Activated T-helper 2 cell treated with anti-CD3 and anti-CD28 coated beads, Interferon-gamma antibody, Interleukin-2, Interleukin-4, amounts not matched to agents 10 μg/mL and 5 μg/mL and 100 μg/mL, durations not matched to agents 14 hours and 24 hours and 36 hours (primary cell): ENCODE data around the gene KIF5B. TPM values are rescaled to one million over a fixed set of nuclear protein-coding genes. Genes with fewer than 3 reads are reported as not detected.

Experiments
- DNase-seq: peaks from one replicate; pipeline ENCODE4 v3.0.0; 2021; ENCODE audit warnings: low spot score
- H3K27ac Mint-ChIP-seq: one replicate; pipeline ENCODE4 v1.8.0; 2021; ENCODE audit warnings: mixed read lengths
- H3K27me3 Mint-ChIP-seq: one replicate; pipeline ENCODE4 v1.8.0; 2021; ENCODE audit warnings: low read depth, mixed read lengths
- H3K36me3 Mint-ChIP-seq: one replicate; pipeline ENCODE4 v1.8.0; 2021; ENCODE audit warnings: low read depth, mixed read lengths
- H3K4me1 Mint-ChIP-seq: one replicate; pipeline ENCODE4 v1.8.0; 2021; ENCODE audit warnings: low read depth, mixed read lengths
- H3K4me3 Mint-ChIP-seq: one replicate; pipeline ENCODE4 v1.8.0; 2021; ENCODE audit warnings: low read depth, mild to moderate bottlenecking, moderate library complexity, mixed read lengths
- H3K9me3 Mint-ChIP-seq: one replicate; pipeline ENCODE4 v1.8.0; 2021; ENCODE audit warnings: mixed read lengths
- intact Hi-C: fragments of 100-400 bp; cut with micrococcal nuclease; formaldehyde crosslinking; loops from one replicate; pipeline ENCODE4 v1.15.1; 2023
- total RNA-seq: library from RNA; stranded (reverse); gene quantifications from 2 replicates; pipeline ENCODE4 v1.2.3, GENCODE V29; 2022

The KIF5B gene
- total RNA-seq, 1 donor from 2014 or later = 76.6 TPM

- Mint-ChIP-seq H3K4me3 (no peak overlapping the region), H3K4me1 (peaks cover 18% of the 10 kb centered on the region), H3K27ac (no peak overlapping the region), H3K27me3 (peaks cover 3% of the 10 kb centered on the region), H3K9me3 (no peaks in the 10 kb centered on the region), H3K36me3 (no peaks in the 10 kb centered on the region)
- intact Hi-C loops = no loop called here
- no peak for DNase-seq
Observed at GRCh38 chr10:31962826-31963588, 93.2 kb downstream of the KIF5B start.

- DNase-seq = no peak
- no peaks in the 10 kb centered on the region for H3K9me3 Mint-ChIP-seq
- H3K4me3 Mint-ChIP-seq = no peak overlapping the region
- no peak overlapping the region for H3K27ac Mint-ChIP-seq
- H3K36me3 Mint-ChIP-seq = no peaks in the 10 kb centered on the region
- H3K4me1 Mint-ChIP-seq = peaks cover 18% of the 10 kb centered on the region
- intact Hi-C loops = no loop called here
- H3K27me3 Mint-ChIP-seq = peaks cover 3% of the 10 kb centered on the region
Observed at GRCh38 chr10:31961277-31962074, 94.7 kb downstream of the KIF5B start.

DNA sequence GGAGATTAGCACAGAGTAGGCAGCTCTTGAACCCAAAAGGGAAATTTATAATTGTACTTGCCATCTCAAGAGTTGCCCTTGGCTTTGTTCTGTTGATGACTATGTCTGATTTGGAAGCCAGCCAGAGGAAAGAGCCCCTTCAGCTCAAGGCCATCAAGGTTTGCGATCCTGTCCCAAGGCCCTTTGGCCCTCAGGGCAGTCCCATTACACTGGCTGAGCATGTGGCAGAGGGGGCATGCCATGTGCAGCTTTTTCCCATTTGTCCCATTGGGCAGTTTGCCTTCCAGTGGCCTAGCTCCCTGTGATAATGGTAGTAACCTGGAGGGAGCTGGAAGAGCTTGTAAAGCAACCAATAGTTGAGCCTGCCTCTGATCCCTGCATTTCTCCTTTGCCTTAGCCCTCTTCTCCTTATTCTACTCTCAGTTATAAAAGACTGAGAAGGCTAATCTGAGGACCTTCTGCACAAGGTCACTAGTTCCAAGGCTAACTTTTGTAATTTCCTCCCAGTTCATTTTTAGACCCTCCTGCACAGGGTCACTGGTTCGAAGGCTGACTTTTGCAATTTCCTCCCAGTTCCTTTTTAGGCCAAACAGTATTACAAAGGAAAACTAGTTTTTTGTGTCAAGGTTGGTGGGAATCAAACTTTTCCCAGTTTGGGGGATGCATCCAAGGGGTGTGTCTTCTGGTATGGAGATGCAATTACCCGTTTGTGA, 96.6 kb downstream of the KIF5B start:
- no peak for DNase-seq
- Mint-ChIP-seq H3K9me3 (peaks cover 1% of the 10 kb centered on the region), H3K36me3 (no peaks in the 10 kb centered on the region), H3K27ac (no peak overlapping the region), H3K4me1 (peaks cover 20% of the 10 kb centered on the region), H3K27me3 (peaks cover 3% of the 10 kb centered on the region), H3K4me3 (no peak overlapping the region)
- intact Hi-C loops = no loop called here

Other genes starting within 250 kb of the KIF5B start
- 2.7 and 3.5 TPM in 2 replicates for gene ARHGAP12, start 127.6 kb downstream of the KIF5B start, total RNA-seq